ENCODE results near the gene SLC39A10. TPM values are rescaled to one million over a fixed set of nuclear protein-coding genes. Genes with fewer than 3 reads are reported as not detected.
"Not testable (repeated sequence)": the region's sequence is repeated elsewhere in the genome, so short reads cannot be mapped to it uniquely, and the experiment has no call there.

Gene SLC39A10
- total RNA-seq, 4 donors from 2014 or later: 12.5 to 29.3 (median 16.5) TPM

DNA sequence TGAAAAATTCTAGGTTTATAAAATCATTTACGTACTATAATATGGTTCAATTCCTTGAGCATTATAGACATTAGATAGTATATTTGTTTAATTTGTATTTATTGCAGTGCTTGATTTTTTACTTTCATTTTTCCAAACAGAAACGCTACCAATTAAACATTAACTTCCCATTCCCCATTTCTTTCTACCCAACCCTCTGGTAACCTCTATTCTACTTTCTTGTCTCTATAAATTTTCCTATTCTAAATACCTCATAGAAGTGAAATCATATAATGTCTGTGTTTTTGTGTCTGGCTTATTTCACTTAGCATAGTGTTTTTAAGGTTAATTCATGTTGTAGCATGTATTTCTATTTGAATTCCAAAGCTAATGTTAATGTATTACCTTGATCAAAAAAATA is 11.6 kb upstream of the SLC39A10 start:
- no peak for DNase-seq (ENCODE audit: low spot score)
- no peak for ATAC-seq (ENCODE audit: low FRiP score)
- TF ChIP-seq, protein P1, sequence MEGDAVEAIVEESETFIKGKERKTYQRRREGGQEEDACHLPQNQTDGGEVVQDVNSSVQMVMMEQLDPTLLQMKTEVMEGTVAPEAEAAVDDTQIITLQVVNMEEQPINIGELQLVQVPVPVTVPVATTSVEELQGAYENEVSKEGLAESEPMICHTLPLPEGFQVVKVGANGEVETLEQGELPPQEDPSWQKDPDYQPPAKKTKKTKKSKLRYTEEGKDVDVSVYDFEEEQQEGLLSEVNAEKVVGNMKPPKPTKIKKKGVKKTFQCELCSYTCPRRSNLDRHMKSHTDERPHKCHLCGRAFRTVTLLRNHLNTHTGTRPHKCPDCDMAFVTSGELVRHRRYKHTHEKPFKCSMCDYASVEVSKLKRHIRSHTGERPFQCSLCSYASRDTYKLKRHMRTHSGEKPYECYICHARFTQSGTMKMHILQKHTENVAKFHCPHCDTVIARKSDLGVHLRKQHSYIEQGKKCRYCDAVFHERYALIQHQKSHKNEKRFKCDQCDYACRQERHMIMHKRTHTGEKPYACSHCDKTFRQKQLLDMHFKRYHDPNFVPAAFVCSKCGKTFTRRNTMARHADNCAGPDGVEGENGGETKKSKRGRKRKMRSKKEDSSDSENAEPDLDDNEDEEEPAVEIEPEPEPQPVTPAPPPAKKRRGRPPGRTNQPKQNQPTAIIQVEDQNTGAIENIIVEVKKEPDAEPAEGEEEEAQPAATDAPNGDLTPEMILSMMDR (IDR thresholded peaks at IDR 0.05): no peak

DNA sequence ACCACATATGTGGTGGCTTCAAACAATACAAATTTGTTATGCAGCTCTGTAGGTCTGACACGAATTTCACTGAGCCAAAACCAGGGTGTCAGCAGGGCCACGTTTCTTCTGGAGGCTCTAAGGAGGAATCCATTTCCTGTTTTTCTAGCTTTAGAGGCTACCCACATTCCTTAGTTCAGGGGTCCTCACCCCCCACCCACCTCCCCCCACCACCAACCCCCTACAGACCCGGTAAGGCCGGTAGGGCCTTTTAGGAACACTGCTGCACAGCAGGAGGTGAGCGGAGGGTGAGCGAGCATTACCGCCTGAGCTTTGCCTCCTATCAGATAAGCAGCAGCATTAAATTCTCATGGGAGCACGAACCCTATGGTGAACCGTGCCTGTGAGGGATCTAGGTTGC is 10.6 kb upstream of the SLC39A10 start:
- no peak for DNase-seq (ENCODE audit: low spot score)
- TF ChIP-seq, protein P1 (IDR thresholded peaks at IDR 0.05): no peak
- ATAC-seq (ENCODE audit: low FRiP score): no peak

DNA sequence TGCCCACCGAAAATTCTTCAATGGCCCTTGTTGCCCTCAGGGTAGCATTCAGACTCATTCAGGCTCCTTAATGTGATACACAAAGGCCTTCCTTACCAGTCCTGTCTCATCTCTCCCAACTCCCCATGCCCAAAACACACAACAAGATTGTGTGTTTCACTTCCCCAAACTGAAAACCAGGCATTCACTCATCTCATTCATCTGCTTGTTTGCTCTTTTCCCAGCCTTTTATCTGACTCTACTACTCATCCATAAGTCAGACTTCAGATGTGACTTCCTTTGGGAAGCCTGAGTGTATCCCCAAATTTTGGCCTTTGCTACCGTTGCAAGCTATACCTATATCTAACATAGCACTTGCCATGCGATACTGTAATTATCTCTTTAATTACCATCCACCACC is 9.7 kb upstream of the SLC39A10 start:
- TF ChIP-seq, protein P1 (IDR thresholded peaks at IDR 0.05): no peak
- DNase-seq (ENCODE audit: low spot score) (no peak), ATAC-seq (ENCODE audit: low FRiP score) (no peak)

DNA sequence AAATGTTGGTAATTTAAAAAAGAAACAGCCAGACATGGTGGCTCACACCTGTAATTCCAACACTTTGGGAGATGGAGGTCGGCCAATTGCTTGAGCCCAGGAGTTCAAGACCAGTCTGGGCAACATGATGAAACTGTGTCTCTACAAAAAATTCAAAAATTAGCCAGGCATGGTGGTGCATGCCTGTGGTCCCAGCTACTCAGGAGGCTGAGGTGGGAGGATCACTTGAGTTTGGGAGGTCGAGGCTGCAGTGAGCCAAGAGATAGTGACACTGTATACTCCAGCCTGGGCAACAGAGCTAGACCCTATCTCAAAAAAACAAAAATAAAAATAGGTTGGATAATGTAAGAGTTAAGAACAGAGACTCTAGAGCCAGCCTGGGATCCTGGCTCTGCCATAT is 8.7 kb upstream of the SLC39A10 start:
- not testable (repeated sequence) for DNase-seq (ENCODE audit: low spot score); ATAC-seq (ENCODE audit: low FRiP score)

DNA sequence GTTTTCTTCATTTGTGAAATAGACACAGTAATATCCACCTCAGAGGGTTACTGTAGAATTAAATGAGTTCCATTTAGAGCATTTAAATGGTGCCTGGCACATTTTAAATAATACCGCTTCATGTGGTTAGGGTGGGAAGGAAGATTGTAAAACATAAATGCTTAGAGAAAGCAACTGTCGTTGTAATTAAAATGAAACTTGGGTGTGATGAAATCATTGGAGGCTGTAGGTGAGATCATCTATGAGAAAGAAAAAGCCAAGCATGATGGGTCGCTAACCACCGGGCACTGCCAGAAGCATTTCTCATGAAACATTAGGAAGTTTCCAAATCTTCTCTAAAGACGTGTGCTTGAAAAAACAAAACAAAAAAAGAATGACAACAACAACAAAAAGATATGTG is 8.2 kb upstream of the SLC39A10 start:
- ATAC-seq (ENCODE audit: low FRiP score): no peak
- no peak for DNase-seq (ENCODE audit: low spot score)
- TF ChIP-seq, protein P1 (IDR thresholded peaks at IDR 0.05): no peak

DNA sequence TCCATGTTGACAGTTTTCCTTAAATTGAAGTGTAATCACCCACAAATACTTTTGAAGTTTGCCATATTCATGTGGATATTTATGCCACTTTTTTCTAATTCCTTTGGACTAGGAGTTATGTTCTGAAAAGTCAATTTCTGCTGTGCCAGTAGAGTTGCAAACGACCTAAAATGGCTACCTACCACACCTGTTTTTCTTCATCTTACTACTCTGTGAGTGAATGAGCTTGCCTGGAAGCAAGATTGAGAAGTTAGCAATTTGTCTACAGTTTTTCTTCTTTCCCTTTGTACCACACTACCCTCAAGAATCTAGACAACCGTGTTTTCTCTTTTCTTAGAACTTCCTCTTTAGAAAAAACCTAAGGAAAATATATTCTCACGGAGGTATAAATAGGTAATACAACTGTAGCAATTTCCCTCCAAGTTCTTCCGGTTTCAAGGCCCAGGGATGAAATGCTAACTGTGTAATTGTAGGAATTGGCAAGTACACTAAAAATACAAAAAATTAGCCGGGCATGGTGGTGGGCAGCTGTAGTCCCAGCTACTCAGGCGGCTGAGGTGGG is 7.3 kb upstream of the SLC39A10 start:
- ATAC-seq (ENCODE audit: low FRiP score) (no peak), DNase-seq (ENCODE audit: low spot score) (no peak)
- TF ChIP-seq, protein P1 (IDR thresholded peaks at IDR 0.05): no peak

DNA sequence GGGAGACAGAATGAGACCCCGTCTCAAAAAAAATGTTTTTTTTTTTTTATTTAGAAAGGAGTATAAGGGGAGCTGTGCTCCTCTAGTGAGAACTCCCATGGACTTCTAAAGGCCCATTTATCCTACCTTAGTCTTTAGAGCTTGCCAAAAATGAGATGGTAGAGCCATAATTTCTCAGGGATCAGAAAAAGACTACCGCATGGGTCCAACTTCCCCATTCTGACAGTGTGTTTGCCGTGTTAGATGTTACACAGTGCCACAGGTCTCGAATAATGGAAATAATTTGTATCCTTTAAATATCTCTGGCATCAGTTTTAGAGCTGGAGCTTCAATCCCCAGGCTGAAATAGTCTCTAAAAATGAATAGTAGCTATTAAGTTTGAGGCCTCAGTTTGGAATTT is 6.0 kb upstream of the SLC39A10 start:
- ATAC-seq (ENCODE audit: low FRiP score) (no peak), DNase-seq (ENCODE audit: low spot score) (no peak)
- TF ChIP-seq, protein P1 (IDR thresholded peaks at IDR 0.05): no peak

DNA sequence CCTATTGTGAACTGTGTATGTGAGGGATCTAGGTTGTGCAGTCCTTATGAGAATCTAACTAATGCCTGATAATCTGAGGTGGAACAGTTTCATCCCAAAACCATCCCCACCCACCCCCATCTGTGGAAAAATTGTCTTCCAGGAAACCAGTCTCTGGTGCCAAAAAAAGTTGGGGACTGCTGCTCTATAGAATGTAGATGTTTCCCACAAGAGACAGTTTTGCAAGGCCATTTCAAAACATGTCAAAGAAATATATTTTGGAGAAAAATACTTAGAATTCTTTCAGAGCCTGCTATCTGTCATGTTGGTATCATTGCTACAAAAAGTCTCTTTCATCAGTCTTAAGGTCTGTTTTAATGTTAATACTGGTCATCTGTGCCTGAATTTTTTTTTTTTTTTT is 4.1 kb upstream of the SLC39A10 start:
- DNase-seq (ENCODE audit: low spot score) (no peak), ATAC-seq (ENCODE audit: low FRiP score) (no peak)
- TF ChIP-seq, protein P1 (IDR thresholded peaks at IDR 0.05): no peak
